HEK293 (cell line): ENCODE measurements around the gene ZNF561.

Experiments used
- ATF2 ChIP-seq: fragments of 450-650 bp; formaldehyde crosslinking; IDR thresholded peaks from 2 replicates; pipeline ENCODE4 v1.5.1; 2016; ENCODE audit warnings: missing biosample characterization, missing genetic modification characterization, low read depth
- EGR2 ChIP-seq: fragments of 450-650 bp; formaldehyde crosslinking; IDR thresholded peaks from 2 replicates; pipeline ENCODE4 v1.5.1; 2016; ENCODE audit warnings: low read depth, missing biosample characterization, missing genetic modification characterization
- FEZF1 ChIP-seq: fragments of 450-650 bp; formaldehyde crosslinking; IDR thresholded peaks from 2 replicates; pipeline ENCODE4 v1.5.1; 2016; ENCODE audit warnings: missing biosample characterization, missing genetic modification characterization
- GLIS2 ChIP-seq: fragments of 450-650 bp; formaldehyde crosslinking; IDR thresholded peaks from 2 replicates; pipeline ENCODE4 v1.5.1; 2016; ENCODE audit warnings: missing biosample characterization, missing genetic modification characterization
- SALL2 ChIP-seq: fragments of 450-650 bp; formaldehyde crosslinking; IDR thresholded peaks from 2 replicates; pipeline ENCODE4 v1.5.0; 2017; ENCODE audit warnings: missing biosample characterization, mild to moderate bottlenecking, missing genetic modification characterization, borderline replicate concordance
- SP2 ChIP-seq: fragments of 450-650 bp; formaldehyde crosslinking; IDR thresholded peaks from 2 replicates; pipeline ENCODE4 v1.5.1; 2016; ENCODE audit warnings: missing biosample characterization, missing genetic modification characterization
- SP3 ChIP-seq: fragments of 450-650 bp; formaldehyde crosslinking; IDR thresholded peaks from 2 replicates; pipeline ENCODE4 v1.5.1; 2016; ENCODE audit warnings: missing biosample characterization, missing genetic modification characterization
- ZBTB17 ChIP-seq: fragments of 450-650 bp; formaldehyde crosslinking; IDR thresholded peaks from 2 replicates; pipeline ENCODE4 v1.5.1; 2016; ENCODE audit warnings: missing biosample characterization, missing genetic modification characterization
- ZBTB20 ChIP-seq: fragments of 450-650 bp; formaldehyde crosslinking; IDR thresholded peaks from 2 replicates; pipeline ENCODE4 v1.5.1; 2016; ENCODE audit warnings: missing biosample characterization, missing genetic modification characterization
- ZBTB7A ChIP-seq: fragments of 450-650 bp; formaldehyde crosslinking; IDR thresholded peaks from 2 replicates; pipeline ENCODE4 v1.5.1; 2016; ENCODE audit warnings: low read depth, missing biosample characterization, missing genetic modification characterization
- ZFP41 ChIP-seq: fragments of 450-650 bp; formaldehyde crosslinking; IDR thresholded peaks from 2 replicates; pipeline ENCODE4 v1.5.1; 2016; ENCODE audit warnings: missing biosample characterization, missing genetic modification characterization, borderline replicate concordance
- ZFP69B ChIP-seq: fragments of 450-650 bp; formaldehyde crosslinking; IDR thresholded peaks from 2 replicates; pipeline ENCODE4 v1.5.1; 2016; ENCODE audit warnings: missing biosample characterization, missing genetic modification characterization
- ZIC2 ChIP-seq: fragments of 450-650 bp; formaldehyde crosslinking; IDR thresholded peaks from 2 replicates; pipeline ENCODE4 v1.5.1; 2016; ENCODE audit warnings: missing biosample characterization, missing genetic modification characterization
- ZNF132 ChIP-seq: fragments of 450-650 bp; formaldehyde crosslinking; IDR thresholded peaks from 2 replicates; pipeline ENCODE4 v1.5.1; 2017; ENCODE audit warnings: missing biosample characterization, missing genetic modification characterization, borderline replicate concordance
- ZNF19 ChIP-seq: fragments of 450-650 bp; formaldehyde crosslinking; IDR thresholded peaks from 2 replicates; pipeline ENCODE4; 2016; ENCODE audit warnings: missing biosample characterization, missing genetic modification characterization, low read depth
- ZNF280D ChIP-seq: fragments of 450-650 bp; formaldehyde crosslinking; IDR thresholded peaks from 2 replicates; pipeline ENCODE4 v1.5.1; 2016; ENCODE audit warnings: missing biosample characterization, missing genetic modification characterization
- ZNF394 ChIP-seq: fragments of 450-650 bp; formaldehyde crosslinking; IDR thresholded peaks from 2 replicates; pipeline ENCODE4 v1.5.1; 2016; ENCODE audit warnings: missing biosample characterization, missing genetic modification characterization, mild to moderate bottlenecking, moderate library complexity, borderline replicate concordance
- ZNF433 ChIP-seq: fragments of 450-650 bp; formaldehyde crosslinking; IDR thresholded peaks from 2 replicates; pipeline ENCODE4 v1.5.1; 2016; ENCODE audit warnings: missing biosample characterization, missing genetic modification characterization, low read depth
- ZNF521 ChIP-seq: fragments of 450-650 bp; formaldehyde crosslinking; IDR thresholded peaks from 2 replicates; pipeline ENCODE4 v1.5.1; 2017; ENCODE audit warnings: missing biosample characterization, mild to moderate bottlenecking, missing genetic modification characterization
- ZNF548 ChIP-seq: fragments of 450-650 bp; formaldehyde crosslinking; IDR thresholded peaks from 2 replicates; pipeline ENCODE4 v1.5.1; 2016; ENCODE audit warnings: missing biosample characterization, missing genetic modification characterization
- ZNF549 ChIP-seq: fragments of 450-650 bp; IDR thresholded peaks from 2 replicates; pipeline ENCODE4 v1.5.1; 2018; ENCODE audit warnings: missing biosample characterization, missing genetic modification characterization, mild to moderate bottlenecking, inconsistent platforms, moderate library complexity
- ZNF600 ChIP-seq: fragments of 450-650 bp; formaldehyde crosslinking; IDR thresholded peaks from 2 replicates; pipeline ENCODE4 v1.5.1; 2016; ENCODE audit warnings: missing biosample characterization, missing genetic modification characterization
- ZNF624 ChIP-seq: fragments of 450-650 bp; formaldehyde crosslinking; IDR thresholded peaks from 2 replicates; pipeline ENCODE4 v1.5.1; 2017; ENCODE audit warnings: missing biosample characterization, missing genetic modification characterization
- ZNF639 ChIP-seq: fragments of 450-650 bp; formaldehyde crosslinking; IDR thresholded peaks from 2 replicates; pipeline ENCODE4 v1.5.1; 2016; ENCODE audit warnings: missing biosample characterization, missing genetic modification characterization
- ZNF670 ChIP-seq: fragments of 450-650 bp; formaldehyde crosslinking; IDR thresholded peaks from 2 replicates; pipeline ENCODE4 v1.5.1; 2016; ENCODE audit warnings: missing biosample characterization, missing genetic modification characterization, low read depth
- TF ChIP-seq, protein P1 (sequence below): fragments of 450-650 bp; formaldehyde crosslinking; IDR thresholded peaks from 2 replicates; pipeline ENCODE4 v1.5.1; 2016; ENCODE audit warnings: missing biosample characterization, missing genetic modification characterization
- TF ChIP-seq, protein P2 (sequence below): fragments of 450-650 bp; formaldehyde crosslinking; IDR thresholded peaks from 2 replicates; pipeline ENCODE4 v1.5.1; 2016; ENCODE audit warnings: missing biosample characterization, missing genetic modification characterization

Gene ZNF561

GRCh38 chr19:9621156-9622037 lies at the start of gene ZNF561 (continued):
- TF ChIP-seq ZNF639 (tag by site-specific recombination) (peak; percentile 97), ZNF280D (tag by site-specific recombination) (0 out of 2 replicates have a peak, but pooled peaks have one; percentile 71), SP2 (tag by site-specific recombination) (peak; percentile 76), ZFP41 (tag by site-specific recombination) (no peak), ZNF549 (tag by site-specific recombination) (no peak), GLIS2 (tag by site-specific recombination) (no peak), ZNF521 (no peak), ZNF394 (peak; percentile 70; the same call in 1 of the 2 replicates), ZBTB17 (tag by site-specific recombination) (peak; percentile 71), SALL2 (tag by site-specific recombination) (no peak), ZNF433 (tag by site-specific recombination) (no peak), ZNF548 (no peak), ZNF670 (no peak), ZNF600 (tag by site-specific recombination) (no peak), ZNF132 (tag by site-specific recombination) (no peak), ZBTB20 (tag by site-specific recombination) (peak; percentile 27; the same call in 1 of the 2 replicates), ZNF19 (tag by site-specific recombination) (no peak), ZFP69B (tag by site-specific recombination) (peak; percentile 78), EGR2 (tag by site-specific recombination) (0 out of 2 replicates have a peak, but pooled peaks have one; percentile 18), ZIC2 (tag by site-specific recombination) (0 out of 2 replicates have a peak, but pooled peaks have one; percentile 22), ATF2 (peak; percentile 97), ZNF624 (tag by site-specific recombination) (no peak), ZBTB7A (tag by site-specific recombination) (0 out of 2 replicates have a peak, but pooled peaks have one; percentile 17), FEZF1 (tag by site-specific recombination) (no peak), SP3 (tag by site-specific recombination) (peak; percentile 82)
- TF ChIP-seq, protein P1, sequence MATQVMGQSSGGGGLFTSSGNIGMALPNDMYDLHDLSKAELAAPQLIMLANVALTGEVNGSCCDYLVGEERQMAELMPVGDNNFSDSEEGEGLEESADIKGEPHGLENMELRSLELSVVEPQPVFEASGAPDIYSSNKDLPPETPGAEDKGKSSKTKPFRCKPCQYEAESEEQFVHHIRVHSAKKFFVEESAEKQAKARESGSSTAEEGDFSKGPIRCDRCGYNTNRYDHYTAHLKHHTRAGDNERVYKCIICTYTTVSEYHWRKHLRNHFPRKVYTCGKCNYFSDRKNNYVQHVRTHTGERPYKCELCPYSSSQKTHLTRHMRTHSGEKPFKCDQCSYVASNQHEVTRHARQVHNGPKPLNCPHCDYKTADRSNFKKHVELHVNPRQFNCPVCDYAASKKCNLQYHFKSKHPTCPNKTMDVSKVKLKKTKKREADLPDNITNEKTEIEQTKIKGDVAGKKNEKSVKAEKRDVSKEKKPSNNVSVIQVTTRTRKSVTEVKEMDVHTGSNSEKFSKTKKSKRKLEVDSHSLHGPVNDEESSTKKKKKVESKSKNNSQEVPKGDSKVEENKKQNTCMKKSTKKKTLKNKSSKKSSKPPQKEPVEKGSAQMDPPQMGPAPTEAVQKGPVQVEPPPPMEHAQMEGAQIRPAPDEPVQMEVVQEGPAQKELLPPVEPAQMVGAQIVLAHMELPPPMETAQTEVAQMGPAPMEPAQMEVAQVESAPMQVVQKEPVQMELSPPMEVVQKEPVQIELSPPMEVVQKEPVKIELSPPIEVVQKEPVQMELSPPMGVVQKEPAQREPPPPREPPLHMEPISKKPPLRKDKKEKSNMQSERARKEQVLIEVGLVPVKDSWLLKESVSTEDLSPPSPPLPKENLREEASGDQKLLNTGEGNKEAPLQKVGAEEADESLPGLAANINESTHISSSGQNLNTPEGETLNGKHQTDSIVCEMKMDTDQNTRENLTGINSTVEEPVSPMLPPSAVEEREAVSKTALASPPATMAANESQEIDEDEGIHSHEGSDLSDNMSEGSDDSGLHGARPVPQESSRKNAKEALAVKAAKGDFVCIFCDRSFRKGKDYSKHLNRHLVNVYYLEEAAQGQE (tag by site-specific recombination), result 0 out of 2 replicates have a peak, but pooled peaks have one; percentile 47
- TF ChIP-seq, protein P2, sequence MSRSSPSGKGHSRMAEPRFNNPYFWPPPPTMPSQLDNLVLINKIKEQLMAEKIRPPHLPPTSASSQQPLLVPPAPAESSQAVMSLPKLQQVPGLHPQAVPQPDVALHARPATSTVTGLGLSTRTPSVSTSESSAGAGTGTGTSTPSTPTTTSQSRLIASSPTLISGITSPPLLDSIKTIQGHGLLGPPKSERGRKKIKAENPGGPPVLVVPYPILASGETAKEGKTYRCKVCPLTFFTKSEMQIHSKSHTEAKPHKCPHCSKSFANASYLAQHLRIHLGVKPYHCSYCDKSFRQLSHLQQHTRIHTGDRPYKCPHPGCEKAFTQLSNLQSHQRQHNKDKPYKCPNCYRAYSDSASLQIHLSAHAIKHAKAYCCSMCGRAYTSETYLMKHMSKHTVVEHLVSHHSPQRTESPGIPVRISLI (tag by site-specific recombination), result peak; percentile 26; the same call in 1 of the 2 replicates
